GM21367 (cell line): ENCODE measurements around the gene DNAJB2.
A peak's percentile ranks its signal among the peaks of the same experiment; 100 is the strongest.
"Not testable (repeated sequence)": the region's sequence is repeated elsewhere in the genome, so short reads cannot be mapped to it uniquely, and the experiment has no call there.

ENCODE experiments used
- ATAC-seq: cut with Tn5 transposase; IDR thresholded peaks from one replicate; pipeline ENCODE4 v1.9.1; 2021; ENCODE audit not compliant: unreplicated experiment

The DNAJB2 gene

DNA sequence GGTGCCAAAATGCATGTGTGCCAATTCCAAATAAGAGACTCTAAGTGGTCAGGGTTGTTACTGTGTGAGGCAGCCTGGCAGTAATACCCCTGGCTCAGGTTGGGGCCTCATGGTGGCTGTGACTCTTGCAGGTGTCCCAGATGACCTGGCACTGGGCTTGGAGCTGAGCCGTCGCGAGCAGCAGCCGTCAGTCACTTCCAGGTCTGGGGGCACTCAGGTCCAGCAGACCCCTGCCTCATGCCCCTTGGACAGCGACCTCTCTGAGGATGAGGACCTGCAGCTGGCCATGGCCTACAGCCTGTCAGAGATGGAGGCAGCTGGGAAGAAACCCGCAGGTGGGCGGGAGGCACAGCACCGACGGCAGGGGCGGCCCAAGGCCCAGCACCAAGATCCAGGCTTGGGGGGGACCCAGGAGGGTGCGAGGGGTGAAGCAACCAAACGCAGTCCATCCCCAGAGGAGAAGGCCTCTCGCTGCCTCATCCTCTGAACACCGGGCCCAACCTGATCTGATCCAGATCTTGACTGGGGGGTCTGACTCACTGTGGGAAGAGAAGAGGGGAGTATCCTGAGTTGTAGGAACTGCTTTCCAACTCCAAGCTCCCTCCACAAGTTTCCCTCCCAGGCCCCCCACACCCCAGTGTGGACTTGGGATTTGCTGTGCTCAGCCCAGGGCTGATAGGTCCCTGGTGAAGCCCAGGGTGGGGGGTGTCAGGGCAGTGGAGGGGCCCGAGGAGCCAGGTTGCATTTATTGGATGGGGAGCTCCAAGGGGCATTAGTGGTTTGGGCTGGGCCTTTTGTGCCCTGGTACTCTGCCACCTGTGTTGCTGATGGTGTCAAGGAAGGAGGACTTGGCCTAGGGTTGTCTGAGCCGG is 5.6 kb downstream of the DNAJB2 start:
- ATAC-seq, result no peak

DNA sequence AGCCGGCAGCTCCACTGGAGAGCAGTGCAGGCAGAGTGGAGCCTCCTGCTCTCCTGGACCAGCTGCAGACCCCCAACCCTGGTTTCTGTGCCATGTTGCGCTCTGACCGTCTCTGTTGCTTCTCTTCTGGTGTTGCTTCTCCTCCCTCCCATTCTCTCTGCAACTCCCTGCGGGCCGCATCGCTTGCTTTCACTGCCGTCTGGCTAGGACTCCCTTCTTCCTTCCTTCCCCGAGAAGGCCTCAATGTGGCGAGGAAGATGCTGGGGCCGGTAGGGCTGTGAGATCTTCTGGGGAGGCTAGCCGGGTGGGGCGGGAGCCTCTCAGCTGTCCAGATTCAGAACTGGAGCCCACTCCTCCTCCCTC is 6.2 kb downstream of the DNAJB2 start:
- no peak for ATAC-seq

- no peak for ATAC-seq
Observed at GRCh38 chr2:219285894-219286425, 6.8 kb downstream of the DNAJB2 start.

DNA sequence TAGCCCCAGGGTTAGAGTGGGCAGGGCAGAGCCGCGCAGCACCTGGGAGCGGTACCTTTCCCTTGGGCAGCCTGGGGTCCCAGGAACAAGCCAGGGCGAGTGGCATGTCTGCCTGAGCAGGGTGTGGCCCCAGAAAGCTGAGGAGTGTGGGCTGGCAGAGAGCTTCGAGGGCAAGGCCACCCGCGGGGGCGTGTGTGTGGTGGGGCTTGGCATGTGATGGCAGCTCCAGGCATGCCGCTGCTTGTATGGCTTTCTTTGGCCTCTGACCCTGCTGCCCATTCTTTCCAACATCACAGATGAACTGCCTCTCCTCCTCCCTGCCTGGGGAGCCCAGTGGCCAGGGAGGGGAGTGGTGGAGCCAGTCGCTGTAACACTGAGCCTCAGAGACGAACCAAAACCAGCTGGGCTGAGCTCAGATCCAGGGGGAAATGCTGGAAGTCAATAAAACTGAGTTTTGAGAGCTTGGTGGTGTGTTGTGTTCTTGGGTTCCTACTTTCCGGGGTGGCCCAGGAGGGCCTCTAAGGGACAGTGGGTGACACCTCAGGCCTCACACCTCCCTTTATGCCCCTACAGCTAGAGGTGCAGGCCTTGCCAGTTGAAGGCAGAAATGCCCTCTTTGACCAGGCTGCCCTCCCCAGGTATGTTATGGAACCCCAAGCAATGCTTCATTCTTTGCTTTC is 7.4 kb downstream of the DNAJB2 start:
- no peak for ATAC-seq

- not testable (repeated sequence) for ATAC-seq
Observed at GRCh38 chr2:219287116-219287440, 7.9 kb downstream of the DNAJB2 start.

DNA sequence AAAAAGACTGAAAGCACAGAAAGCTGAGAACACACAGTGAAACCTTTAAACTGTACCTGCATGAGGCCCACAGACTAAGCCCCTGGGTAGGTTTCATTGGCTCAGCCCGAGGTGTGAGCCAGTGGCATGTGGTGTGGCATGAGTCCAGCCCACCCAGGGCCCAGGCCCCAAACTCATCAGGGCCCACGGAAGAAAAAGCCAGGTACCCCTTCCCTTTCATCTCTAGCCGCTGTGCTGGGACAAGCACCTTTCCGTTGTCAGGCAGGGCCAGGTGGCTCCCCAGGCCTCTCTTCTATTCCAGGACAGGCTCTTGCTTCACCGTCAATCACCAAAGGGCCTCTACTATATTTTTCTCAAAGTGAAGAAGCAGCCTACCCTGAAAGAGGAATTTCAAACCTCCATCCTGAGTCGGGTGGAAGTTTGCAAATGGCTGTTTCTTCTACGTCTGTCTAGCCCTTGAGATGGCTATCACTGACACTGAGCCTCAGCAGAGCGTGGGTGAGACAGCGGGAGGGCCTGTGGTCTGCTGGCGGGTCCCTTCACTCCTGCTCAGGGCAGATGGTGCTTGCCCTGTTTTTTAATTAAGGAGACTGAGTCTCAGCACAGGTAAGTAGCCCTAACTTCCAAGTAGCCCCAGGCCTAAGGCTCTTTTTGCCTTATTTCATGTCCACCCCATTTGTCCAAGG is 8.6 kb downstream of the DNAJB2 start:
- ATAC-seq, result no peak

- no peak for ATAC-seq
Observed at GRCh38 chr2:219289195-219289536, 10.0 kb downstream of the DNAJB2 start.

- no peak for ATAC-seq
Observed at GRCh38 chr2:219289537-219290361, 10.6 kb downstream of the DNAJB2 start.

GRCh38 chr2:219290381-219291171 is 11.4 kb downstream of the DNAJB2 start:
- ATAC-seq, result no peak

DNA sequence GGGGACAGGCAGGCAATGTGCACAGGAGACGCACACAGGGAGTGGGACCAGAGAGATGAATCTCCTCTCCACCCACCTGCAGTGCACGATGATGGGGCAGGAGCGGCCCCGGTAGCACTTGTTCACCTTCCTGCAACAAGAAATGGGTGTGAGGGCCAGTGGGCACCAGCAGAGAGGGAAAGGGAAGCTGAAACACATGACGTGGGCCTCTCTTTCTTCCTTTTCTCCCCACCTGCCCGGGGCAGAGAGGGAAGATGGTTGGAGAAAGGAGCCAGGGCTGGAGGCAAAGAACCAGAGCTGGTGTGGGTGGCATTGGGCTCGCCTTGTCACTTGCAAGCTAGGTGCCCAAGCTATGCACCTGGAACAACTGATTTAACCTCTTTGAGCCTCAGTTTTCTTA is 12.2 kb downstream of the DNAJB2 start:
- no peak for ATAC-seq

- ATAC-seq, result no peak
Observed at GRCh38 chr2:219291910-219292490, 12.8 kb downstream of the DNAJB2 start.

DNA sequence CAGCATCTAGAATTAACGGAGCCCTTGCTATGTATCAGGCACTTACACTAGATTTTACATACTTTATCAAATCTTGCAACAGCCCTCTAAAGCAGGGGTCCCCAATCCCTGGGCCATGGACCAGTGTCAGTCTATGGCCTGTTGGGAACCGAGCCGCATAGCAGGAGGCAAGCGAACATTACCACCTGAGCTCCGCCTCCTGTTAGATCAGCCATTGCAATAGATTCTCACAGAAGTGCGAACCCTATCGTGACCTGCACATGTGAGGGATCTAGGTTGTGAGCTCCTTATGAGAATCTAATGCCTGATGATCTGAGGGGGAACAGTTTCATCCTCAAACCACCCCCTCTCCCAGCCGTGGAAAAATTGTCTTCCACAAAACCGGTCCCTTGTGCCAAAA is 13.4 kb downstream of the DNAJB2 start:
- no peak for ATAC-seq

GRCh38 chr2:219293736-219294231 is 14.6 kb downstream of the DNAJB2 start:
- ATAC-seq, result no peak

DNA sequence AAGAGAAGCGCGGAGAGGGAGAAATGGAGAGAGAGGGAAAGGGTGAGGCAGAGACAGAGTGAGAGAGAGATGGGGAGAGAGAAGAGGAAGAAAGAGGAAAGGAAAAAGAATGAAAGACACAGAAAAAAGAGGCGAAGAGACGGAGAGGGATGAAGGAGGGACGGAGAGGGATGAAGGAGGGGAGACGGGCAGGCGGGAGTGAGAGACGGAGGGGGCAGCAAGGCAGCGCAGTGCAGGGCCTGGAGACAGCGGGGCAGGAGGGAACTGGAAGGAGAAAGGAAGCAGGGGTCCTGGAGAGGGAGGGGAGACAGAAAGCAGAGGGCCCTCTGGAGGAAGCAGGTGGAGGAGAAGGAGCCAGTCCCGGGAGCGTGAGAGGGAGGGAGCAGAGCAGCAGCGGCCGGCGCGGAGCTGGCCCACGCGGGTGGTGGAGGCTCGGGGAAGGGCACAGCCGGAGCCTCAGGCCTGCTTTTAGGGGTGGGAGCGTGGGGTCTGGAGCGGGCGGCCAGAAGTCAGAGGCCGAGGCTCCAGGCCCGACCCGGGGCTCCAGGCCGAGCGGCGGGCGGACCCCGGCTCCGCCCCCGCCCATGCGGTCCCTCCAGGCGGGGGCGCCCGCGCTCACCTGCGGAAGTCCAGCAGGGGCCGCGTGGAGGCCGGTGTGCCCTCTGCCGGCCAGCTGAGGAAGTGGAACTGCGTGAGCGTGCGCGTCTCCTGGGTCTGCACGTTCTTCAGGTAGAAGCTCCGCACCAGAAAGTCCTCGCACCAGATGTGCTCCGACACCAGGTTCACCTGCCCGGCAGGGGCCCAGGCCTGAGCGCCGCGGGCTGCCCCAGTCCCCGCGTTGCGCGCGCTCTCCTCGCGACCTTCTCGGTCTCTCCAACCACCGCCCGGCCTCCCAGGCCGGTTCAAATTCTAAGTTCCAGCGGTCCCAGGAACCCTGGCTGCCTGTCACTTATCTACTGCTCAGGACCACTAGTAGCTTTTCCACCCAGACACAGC is 15.5 kb downstream of the DNAJB2 start:
- peak; percentile 86 for ATAC-seq

GRCh38 chr2:219296142-219296541 is 17.0 kb downstream of the DNAJB2 start:
- ATAC-seq, result no peak

- ATAC-seq, result no peak
Observed at GRCh38 chr2:219296631-219297391, 17.6 kb downstream of the DNAJB2 start.

- ATAC-seq, result no peak
Observed at GRCh38 chr2:219297766-219298456, 18.7 kb downstream of the DNAJB2 start.
